Body of pancreas (tissue), 4 donors: ENCODE measurements around the gene ZNF408. TPM values are rescaled to one million over a fixed set of nuclear protein-coding genes. Genes with fewer than 3 reads are reported as not detected.
A peak's percentile ranks its signal among the peaks of the same experiment; 100 is the strongest.

Experiments used
- ATAC-seq: fragments of 150-250 bp; one replicate; pipeline ENCODE4 v1.9.1; 2016
- DNase-seq, 4 donors: peaks; one replicate each; pipeline ENCODE4 v3.0.0-alpha.2; 2019
- H3K27ac ChIP-seq, 4 donors: fragments of 200-600 bp; sonication (generic); 1 replicate in 3 of 4; 2 replicates in 1 of 4; pipeline versions ENCODE4 v1.5.1 to v1.6.1; 2016 to 2019; ENCODE audit warnings: mild to moderate bottlenecking in 1 of 4, mixed read lengths in 1 of 4, moderate library complexity in 1 of 4
- H3K27me3 ChIP-seq, 2 donors: fragments of 200-600 bp; sonication (generic); one replicate each; pipeline ENCODE4 v1.6.0; 2016; ENCODE audit warnings: mild to moderate bottlenecking in 1 of 2
- H3K36me3 ChIP-seq, 2 donors: fragments of 200-600 bp; sonication (generic); replicated peaks in 1 of 2; 2 replicates each; pipeline ENCODE4 v1.5.1; 2016; ENCODE audit warnings: low read depth in 2 of 2; ENCODE audit not compliant: insufficient read depth in 1 of 2
- H3K4me1 ChIP-seq: fragments of 200-600 bp; sonication (generic); one replicate; pipeline ENCODE4 v1.6.0; 2016
- H3K4me3 ChIP-seq, 2 donors: fragments of 200-600 bp; sonication (generic); 1 replicate in 1 of 2; 2 replicates in 1 of 2; pipeline ENCODE4 v1.5.1; 2016 to 2019
- H3K9me3 ChIP-seq, 3 donors: fragments of 200-600 bp; sonication (generic); 1 replicate in 2 of 3; 2 replicates in 1 of 3; pipeline ENCODE4 v1.5.1; 2016
- CTCF ChIP-seq, 7 experiments: fragments of 450-650 bp in 4 of 7; fragments of 200-600 bp in 3 of 7; sonication (generic) in 3 of 7; IDR thresholded peaks; one replicate each; pipeline ENCODE4 v1.5.1; 2016 to 2019; ENCODE audit warnings: antibody characterized with exemption in 7 of 7
- POLR2A ChIP-seq, 3 donors: fragments of 450-650 bp; IDR thresholded peaks; one replicate each; pipeline ENCODE4 v1.6.1; 2016; ENCODE audit warnings: antibody characterized with exemption in 3 of 3, mild to moderate bottlenecking in 2 of 3
- WGBS, 2 donors: methylation state at CpG; one replicate each; pipeline ENCODE4 v1.1.5; 2017; 5-methylcytosine and 5-hydroxymethylcytosine counted together
- intact Hi-C: fragments of 100-400 bp; cut with DNase I; formaldehyde crosslinking; loops from one replicate; pipeline ENCODE4 v1.15.1; 2023
- total RNA-seq, 2 donors: library from RNA; depleted of rRNA; stranded (reverse); fragments of >200 nt; gene quantifications; one replicate each; pipeline ENCODE4 v1.1.0, GENCODE V29; 2016

The ZNF408 gene
- total RNA-seq, 2 donors from 2014 or later: 6.5 to 7.9 TPM

- H3K36me3 ChIP-seq: peaks cover 0 to 10% of the 10 kb centered on the region in 2 donors
- H3K4me1 ChIP-seq: peaks cover 28% of the 10 kb centered on the region
- ATAC-seq (no peak), DNase-seq (no peak)
- WGBS, 2 donors: 88% methylated on average over 5 to 12 of the region's 12 CpGs
- H3K27ac ChIP-seq: no peak overlapping the region
- H3K27me3 ChIP-seq: no peaks in the 10 kb centered on the region
- intact Hi-C loops: no loop called here
- H3K4me3 ChIP-seq: no peak overlapping the region
- TF ChIP-seq POLR2A (IDR thresholded peaks at IDR 0.05) (no peak), CTCF (IDR thresholded peaks at IDR 0.05) (no peak)
- no peaks in the 10 kb centered on the region for H3K9me3 ChIP-seq
Observed at GRCh38 chr11:46695345-46696211, 5.3 kb upstream of the ZNF408 start.

GRCh38 chr11:46696212-46696558 lies 4.6 kb upstream of the ZNF408 start:
- Histone ChIP-seq H3K27me3 (no peaks in the 10 kb centered on the region), H3K9me3 (no peaks in the 10 kb centered on the region), H3K27ac (peak overlapping the region in 1 of 4 donors; percentile 13), H3K36me3 (peaks cover 0 to 8% of the 10 kb centered on the region in 2 donors), H3K4me3 (no peak overlapping the region), H3K4me1 (peaks cover 28% of the 10 kb centered on the region)
- 62 to 74% methylated on average over 6 to 10 of the region's 11 CpGs for WGBS, 2 donors
- intact Hi-C loops: no loop called here
- peak in 2 of 4 donors; percentile 31 to 37 for DNase-seq
- ATAC-seq: no peak
- TF ChIP-seq POLR2A (IDR thresholded peaks at IDR 0.05) (no peak), CTCF (IDR thresholded peaks at IDR 0.05) (no peak)

- no peak overlapping the region for H3K27ac ChIP-seq
- ATAC-seq (no peak), DNase-seq (peak in 3 of 4 donors; percentile 24 to 52 (median 50))
- no peak for TF ChIP-seq CTCF (IDR thresholded peaks at IDR 0.05)
- TF ChIP-seq POLR2A (IDR thresholded peaks at IDR 0.05): no peak
- no peaks in the 10 kb centered on the region for H3K9me3 ChIP-seq
- WGBS, 2 donors: 46 to 65% methylated on average over 3 of the region's 3 CpGs
- intact Hi-C loops: no loop called here
- peaks cover 0 to 8% of the 10 kb centered on the region in 2 donors for H3K36me3 ChIP-seq
- no peak overlapping the region for H3K4me3 ChIP-seq
- no peaks in the 10 kb centered on the region for H3K27me3 ChIP-seq
- peaks cover 39% of the 10 kb centered on the region for H3K4me1 ChIP-seq
Observed at GRCh38 chr11:46697303-46697702, 3.5 kb upstream of the ZNF408 start.

GRCh38 chr11:46697723-46698122 lies 3.1 kb upstream of the ZNF408 start:
- no peaks in the 10 kb centered on the region for H3K27me3 ChIP-seq
- no peaks in the 10 kb centered on the region for H3K9me3 ChIP-seq
- intact Hi-C loops: no loop called here
- H3K4me1 ChIP-seq: peaks cover 40% of the 10 kb centered on the region
- TF ChIP-seq CTCF (IDR thresholded peaks at IDR 0.05) (no peak), POLR2A (IDR thresholded peaks at IDR 0.05) (no peak)
- no peak overlapping the region for H3K4me3 ChIP-seq
- peaks cover 0 to 8% of the 10 kb centered on the region in 2 donors for H3K36me3 ChIP-seq
- ATAC-seq (no peak), DNase-seq (no peak)
- no peak overlapping the region for H3K27ac ChIP-seq
- WGBS, 2 donors: 54 to 55% methylated on average over 2 of the region's 2 CpGs

GRCh38 chr11:46698597-46698996 lies 2.2 kb upstream of the ZNF408 start:
- Histone ChIP-seq H3K27me3 (no peaks in the 10 kb centered on the region), H3K9me3 (no peaks in the 10 kb centered on the region), H3K4me1 (peaks cover 40% of the 10 kb centered on the region), H3K4me3 (no peak overlapping the region), H3K27ac (no peak overlapping the region), H3K36me3 (peaks cover 0 to 7% of the 10 kb centered on the region in 2 donors)
- no peak for ATAC-seq
- WGBS, 2 donors: 44 to 70% methylated on average over 1 of the region's 1 CpG
- no peak for TF ChIP-seq CTCF (IDR thresholded peaks at IDR 0.05)
- TF ChIP-seq POLR2A (IDR thresholded peaks at IDR 0.05): no peak
- intact Hi-C loops: no loop called here
- DNase-seq: no peak
